ENCODE measurements around the gene LDB3.

LDB3 gene

DNA sequence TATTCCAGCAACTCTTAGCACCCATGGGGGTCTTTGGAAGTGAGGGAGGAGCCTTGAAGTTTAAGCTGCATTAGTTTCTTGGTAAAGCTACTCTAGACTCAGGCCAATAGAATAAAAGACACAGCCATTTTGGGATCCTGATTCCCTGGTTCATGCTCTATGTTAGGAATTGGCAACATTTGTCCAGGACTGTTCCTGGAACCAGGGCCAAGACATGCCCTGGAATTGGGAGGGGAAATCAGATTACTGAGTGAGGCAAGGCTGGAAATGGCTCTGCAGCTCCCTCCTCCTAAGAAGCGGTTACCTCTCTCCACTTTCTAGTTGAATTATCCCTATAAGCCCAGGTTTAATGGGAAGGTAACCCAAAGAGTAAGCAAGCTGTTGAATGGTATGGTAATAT, 73.9 kb downstream of the LDB3 start:
- no peak for DNase-seq

DNA sequence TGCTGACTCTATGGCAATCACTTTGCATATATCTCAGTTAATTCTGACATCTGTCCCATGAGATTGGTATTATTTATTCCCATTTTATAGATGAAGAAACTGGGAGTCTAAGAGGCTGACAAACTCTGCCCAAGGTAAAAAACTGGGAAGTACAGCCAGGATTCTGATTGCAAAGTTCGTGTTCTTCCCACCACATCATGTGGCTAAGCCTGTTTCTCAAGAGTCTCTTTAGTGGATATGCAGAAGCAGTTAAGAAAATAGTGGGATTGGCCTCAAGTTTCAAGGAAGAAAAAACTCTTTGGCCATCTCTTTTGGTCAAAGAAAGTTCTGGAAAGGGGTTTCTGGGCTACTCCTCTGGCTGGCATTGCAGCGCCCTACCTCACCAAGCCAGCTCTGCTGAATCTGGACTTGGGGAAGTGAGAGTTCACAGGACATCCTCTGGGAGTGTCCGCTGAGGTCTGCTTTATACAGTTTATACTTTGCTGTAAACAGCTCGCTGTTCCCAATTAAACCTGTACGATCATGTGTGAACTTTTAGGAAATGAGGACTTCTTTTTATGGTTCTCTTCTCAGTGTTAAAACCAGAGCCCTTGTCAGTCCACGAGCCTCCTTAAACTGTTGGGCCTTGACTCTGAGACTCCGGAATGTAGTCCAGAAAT, 75.9 kb downstream of the LDB3 start:
- no peak for DNase-seq

DNA sequence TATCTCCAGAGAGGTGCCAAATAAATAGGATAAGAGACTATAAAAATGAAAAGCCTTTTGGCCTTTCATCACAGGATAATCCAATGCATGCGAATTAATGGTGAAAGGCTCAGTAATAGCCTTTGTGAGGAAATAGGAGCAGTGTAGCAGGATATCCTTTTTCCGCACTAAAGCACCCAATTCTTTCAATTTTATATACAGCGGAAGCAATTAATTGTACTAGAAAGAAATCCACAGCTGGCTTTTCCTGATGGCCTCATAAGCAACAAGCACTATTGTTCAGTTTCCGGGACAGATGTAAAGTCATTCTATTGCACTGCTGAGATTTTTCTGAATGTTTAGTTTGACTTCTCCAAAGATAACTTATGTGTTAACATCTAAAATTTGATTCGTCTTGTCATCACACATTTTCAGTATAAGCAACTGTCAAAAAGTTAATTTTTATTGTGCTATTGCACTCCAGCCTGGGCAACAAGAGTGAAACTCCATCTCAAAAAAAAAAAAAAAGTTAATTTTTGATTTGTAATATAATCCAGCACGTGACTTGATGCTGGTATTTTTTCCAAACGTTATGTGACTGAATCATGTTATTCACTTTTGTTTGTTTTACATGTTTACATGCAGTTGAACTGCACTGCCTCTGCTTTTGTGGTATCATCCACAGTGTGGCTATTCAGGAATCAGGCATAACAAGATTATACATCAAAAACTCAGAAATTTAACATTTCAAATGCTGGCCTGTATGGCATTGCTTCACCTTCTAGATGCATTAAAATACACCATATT, 79.7 kb downstream of the LDB3 start:
- DNase-seq: no peak

DNA sequence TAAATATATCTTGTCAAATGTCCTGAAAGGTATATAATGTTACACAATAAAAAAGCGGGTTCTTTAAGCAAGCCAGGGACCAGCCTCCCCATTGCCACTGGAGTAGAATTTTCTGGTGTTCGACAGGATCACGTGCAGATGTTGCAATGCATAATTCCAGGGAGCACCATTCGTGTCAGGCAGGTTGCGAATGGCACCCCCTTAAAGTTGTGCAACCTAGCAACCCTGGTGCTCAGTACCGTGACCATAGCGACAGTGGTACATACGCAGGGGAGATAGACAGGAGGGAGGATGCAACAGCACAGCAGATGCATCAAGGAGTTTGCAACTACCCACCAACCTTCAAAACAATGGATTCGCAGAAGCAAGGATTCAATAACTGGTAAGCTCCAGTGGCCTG, 81.5 kb downstream of the LDB3 start:
- no peak for DNase-seq

DNA sequence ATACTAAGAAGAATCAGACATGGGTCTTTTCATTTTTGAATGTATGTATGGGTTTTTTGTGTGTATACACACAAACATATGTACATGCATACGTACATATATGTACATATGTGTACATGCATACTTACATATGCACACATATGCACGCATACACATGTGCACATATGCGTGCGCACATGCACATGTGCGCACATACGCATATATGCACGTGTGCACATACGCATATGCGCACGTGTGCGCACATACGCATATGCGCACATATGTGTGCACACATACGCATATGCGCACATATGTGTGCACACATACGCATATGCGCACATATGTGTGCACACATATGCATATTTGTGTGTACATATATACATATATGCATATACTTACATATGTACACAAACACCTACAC, 83.2 kb downstream of the LDB3 start:
- no peak for DNase-seq

DNA sequence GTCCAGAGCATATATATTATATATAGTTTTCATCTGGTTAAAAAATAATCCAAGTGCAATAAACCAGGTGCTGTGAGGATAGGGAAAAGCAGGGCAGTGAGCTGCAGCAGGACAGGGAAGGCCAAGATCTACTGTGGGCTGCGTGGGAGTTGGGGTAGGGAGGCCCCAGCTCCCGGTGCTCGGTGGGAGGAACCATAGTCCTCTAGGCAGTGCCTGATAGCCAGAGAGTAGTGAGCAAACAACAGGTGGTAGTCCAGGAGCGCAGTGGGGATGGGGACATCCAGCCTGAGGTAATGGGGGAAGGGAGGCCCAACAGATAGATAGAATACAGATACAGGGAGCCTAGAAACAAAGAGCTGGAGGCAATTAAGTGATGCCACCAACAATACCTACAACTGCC, 84.0 kb downstream of the LDB3 start:
- no peak for DNase-seq

DNA sequence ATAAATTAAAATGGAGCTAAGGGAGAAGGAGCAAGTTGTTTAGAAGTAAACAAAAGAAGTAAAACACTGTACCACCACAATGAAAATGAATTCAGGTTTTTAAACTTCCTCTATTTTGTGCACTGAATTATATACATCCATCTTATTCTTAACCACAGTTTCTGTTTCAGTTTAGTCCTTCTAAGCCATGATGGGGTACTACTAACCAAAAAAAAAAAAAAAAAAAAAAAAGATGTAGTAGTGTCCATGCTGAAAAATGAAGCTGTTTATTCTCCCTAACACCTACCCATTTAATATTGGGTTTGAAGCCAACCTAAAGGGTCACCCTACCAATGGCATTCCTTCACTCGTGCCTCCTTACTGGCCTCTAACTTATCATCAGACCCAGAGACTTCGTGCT, 84.7 kb downstream of the LDB3 start:
- no peak for DNase-seq

DNA sequence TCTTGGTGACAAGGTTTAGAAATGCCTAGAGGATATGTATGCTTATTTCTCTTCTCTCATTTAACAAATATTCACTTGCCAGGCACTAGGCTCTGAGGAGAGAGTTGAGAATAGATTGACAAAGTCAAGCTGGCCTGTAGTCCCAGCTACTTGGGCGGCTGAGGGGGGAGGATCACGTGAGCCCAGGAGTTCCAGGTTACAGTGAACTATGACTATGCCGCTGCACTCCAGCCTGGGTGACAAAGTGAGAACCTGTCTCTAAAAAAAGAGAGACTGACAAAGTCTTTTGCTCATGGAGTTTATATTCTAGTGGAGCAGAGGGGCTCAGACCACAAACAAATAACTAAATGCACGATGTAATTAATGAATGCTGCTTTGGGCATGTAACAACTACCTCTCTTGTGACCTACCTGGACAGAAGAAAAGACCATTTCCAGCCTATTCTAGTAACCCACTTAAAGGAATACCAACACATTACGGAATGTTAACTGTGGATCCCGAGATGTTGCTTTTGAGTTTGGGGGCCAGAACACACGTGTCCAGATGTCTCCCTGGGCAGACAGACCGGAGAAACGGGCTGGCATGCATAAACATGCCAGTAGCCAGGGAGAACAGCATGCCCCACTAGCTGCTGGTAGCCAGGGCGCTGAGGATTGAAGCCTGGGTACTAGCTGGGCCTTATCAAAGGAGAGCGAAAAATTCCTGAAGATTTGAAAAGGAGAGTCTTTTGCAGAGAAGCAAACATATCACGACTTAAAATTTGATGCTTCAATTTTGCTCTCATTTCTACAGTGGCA, 85.5 kb downstream of the LDB3 start:
- DNase-seq: no peak

DNA sequence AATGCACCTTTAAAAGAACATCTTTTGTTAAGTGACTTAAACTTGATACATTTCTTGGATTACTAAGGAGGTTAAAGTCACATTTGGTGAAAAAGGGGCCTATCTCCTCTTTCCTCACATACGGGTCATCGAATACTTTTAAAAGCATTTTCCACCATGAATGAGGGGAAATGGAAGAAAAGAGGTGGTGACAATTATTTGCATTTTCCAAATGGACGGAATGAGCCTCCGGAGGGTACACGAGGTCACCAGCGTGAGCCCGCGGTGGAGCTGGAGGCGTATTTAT, 87.1 kb downstream of the LDB3 start:
- DNase-seq: no peak

DNA sequence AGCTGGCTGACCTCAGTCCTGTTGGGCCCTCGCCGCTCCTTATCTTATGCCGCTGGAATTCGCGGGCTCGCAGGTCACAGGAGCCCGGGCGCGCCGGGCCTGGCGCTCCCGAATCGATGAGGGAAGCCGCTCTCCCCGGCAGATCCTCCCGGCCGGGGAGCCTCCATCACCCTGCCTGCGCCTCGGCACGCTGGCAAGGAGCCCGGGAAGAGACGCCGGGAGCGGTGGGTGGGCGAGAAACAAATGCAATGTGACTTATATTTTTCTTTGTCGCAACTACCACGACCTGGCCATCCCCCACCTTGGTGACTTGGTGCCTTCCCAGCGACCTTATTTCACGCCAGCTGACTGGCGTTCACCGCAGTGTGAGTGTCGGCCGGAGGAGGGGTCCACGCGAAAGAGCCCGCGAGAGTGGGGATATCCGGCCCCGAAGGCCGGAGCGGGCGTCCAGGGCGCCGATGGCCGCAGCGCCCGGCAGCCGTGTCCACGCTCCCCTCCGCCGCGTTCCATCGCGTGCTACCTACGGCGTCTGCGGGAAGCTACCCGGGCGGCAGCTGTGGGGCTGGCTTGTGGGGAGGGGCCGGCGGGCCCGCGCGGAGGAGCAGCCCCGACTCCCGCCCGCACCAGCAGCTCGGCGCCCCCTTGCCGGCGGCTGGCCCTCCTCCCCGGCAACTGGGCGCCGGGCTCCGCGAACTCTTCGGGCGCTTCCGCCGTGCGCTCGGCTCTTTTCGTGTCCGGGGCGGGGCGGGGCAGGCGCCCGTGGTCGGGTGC, 87.6 kb downstream of the LDB3 start:
- DNase-seq: peak; percentile 17

DNA sequence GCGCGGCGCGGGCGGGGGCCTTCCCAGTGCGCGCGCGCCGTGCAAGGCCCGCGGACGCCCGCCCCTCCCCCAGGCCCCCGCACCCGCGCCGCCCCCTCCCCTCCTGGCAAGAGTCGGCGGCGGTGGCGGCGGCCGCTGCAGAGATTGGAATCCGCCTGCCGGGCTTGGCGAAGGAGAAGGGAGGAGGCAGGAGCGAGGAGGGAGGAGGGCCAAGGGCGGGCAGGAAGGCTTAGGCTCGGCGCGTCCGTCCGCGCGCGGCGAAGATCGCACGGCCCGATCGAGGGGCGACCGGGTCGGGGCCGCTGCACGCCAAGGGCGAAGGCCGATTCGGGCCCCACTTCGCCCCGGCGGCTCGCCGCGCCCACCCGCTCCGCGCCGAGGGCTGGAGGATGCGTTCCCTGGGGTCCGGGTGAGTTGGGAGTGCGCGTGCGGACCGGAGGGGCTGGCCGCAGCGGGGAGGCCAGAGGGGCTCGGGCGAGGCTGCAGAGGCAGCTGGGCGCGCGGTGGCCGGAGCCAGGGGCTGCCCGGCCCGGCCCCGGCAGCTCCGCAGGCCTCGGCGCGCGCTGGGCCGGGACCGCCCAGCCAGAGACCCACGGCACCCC, 88.3 kb downstream of the LDB3 start, which contains the start of gene BMPR1A:
Gene BMPR1A, plus strand, starts transcription at position 109 of the 602 bp plus-strand sequence. CDS start 119,400 bp downstream, outside the sequence.
- no peak for DNase-seq

DNA sequence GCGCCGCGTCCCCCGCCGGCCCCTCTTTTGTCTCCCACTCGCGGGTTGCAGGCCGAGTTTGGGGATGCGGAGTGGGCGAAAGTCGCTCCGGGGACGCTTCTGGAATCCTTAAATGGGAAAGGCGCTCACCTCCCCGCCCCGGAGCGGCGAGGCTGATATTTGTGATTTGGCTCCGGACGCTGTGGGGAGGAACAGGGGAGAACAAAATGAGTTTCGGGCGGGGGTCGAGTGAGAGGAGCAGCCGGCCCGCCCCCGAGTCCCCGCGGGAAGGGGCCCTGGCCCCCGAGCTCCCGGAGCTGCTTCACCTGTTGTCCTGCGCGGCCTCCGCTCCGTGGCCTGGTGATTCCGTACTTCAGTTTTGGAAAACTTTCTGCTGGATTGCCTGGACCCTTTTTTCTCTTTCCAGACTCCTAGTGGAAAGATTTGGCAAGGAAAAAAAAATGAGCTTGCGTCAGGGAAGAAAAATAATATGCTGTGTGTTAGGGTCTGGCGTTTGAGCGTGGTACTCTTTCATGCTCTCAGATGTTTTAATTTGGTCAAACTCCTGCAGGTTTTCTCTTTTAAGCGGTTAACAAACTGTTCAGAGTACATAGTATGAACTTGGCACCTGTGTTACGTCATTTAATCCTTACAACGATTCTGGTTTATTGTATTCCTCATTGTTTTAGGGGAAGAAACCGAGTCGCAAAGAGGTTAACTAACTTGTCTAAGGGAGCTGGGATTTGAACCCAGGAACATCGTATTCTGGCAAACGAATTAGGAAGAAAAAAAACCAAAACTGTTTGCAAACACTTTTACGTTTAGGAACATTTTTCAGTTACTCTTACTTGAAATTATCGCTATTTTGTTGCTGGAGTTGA, 89.0 kb downstream of the LDB3 start:
- DNase-seq: no peak

DNA sequence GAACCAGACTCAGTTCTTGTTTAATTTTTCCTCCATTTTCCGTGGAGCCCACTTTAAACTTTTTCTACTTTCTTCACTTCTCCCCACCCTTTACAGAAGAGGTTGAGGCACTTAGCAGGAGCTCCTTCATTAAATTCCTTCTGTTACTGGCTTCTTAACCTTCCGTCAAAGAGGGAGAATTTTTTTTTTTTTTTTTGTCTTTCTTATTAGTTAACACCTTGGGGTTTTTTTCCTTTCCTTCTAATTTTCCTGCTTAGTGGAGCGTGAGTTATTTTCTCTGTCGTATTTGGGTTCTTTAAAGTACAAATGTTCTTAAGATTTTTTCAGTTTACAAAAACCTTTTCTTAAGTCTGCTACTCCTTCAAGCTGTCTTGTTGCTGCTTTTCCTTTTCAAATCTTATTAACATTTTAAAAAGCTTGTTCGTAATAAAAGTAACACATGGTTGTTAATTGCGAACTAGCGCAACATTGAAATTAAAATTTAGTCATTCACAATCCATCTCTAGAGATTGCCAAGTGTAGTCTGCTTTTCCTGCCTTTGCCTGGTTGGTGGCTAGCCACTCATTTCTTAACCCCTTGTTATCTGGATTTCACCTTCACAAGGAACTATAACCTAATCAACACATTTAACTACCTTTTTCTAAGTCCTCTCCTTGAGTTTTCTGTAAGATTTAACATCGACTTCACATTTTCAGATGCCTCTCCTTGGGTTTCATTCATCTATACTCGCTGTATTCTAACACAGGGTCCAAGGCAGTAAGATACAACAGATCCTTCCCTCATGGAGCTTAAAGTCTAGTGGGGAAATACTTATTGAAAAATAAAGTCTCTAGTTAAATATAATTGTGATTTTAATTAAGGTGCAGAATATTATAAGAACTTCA, 90.1 kb downstream of the LDB3 start:
- no peak for DNase-seq

DNA sequence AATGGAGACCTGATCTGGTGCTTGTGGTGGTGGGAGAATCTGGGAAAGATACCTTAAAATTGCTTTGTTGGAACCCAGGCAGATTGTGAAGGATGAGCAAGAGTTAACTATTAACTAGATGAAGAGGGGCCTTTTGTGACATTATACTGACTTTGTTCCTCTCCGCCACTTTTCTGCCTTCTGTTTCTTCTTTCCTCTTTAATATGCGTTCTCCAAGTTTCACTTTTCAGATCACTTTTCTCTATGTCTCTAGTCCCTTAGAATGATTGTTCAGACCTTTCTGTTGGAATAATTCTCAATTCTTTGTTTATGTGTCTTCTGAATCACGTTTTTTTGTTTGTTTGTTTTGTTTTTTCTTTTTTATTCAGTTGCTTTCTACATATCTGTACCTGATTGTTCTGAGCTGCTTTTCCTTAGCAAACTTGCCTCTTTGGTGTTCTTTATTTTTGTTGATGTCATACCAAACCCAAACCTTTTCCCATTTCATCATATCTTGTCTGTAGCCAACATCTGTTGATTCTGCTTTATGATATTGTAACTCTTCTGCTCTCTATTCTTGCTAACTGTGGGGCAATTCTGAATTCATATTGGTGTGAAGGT, 90.9 kb downstream of the LDB3 start:
- DNase-seq: no peak

DNA sequence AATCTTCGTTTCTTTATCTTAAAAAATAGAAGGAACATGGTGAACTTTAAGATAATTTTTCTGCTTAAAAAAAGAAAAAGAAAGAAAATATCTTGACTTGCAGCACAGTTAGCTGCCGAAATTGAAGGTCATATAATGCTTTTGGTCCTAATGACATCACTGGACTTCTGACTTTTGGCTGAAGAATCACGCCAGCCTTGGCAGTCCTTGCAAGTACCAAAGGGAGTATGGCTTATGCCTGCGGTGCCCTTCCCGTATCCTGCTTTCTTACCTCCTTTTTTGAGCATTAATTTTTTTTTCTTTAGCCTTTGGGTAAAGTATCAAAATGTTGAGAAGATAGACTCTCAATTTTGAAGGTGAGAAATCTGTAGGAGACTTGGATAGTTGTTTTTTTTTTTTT, 95.1 kb downstream of the LDB3 start:
- no peak for DNase-seq

DNA sequence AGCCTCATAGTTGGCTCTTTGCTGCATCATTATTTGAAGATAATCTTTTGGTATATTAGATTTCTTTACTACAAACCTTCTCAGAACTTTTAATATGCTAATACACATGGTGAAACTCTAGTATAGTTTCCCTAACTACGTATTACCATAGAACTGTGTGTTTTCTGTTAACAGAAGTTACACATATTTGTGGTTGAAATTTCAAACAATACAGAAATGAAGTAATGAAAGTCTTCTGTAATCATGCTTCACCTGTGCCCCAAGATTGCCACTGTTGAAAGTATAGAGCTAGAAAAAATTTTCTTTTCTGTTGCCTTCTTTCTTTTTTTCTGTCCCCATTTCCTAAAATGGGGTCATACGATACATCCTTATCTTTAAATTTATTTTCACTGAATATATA, 97.2 kb downstream of the LDB3 start:
- no peak for DNase-seq

DNA sequence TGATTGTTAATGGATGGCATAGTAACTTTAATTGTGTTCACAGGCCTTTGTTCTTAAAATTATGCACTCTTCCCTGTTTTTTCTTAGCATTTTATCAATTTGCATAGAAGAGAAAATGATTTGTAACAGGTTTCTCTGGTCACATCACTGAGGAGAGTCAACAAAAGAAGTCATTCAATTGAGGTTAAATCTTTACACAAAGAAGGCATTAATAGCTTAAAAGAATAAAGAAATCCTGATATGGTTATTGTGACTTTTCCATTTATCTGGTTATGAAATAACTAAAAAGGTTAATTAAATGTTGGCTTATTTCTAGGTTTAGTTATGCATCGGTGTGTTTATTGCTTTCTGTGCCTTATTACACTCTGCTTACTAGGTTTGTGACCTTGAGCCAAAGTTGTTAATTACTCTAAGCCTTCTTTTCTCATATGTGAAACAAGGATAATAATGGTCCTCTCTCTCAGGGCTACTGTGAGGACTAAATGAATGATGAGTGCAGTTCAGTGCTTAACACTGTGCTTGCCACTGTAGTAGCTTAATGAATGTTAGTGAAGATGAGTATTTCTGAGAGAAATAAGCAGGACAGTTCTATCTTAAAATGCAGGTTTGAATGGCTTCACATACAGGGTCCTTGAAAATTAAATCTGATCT, 100.2 kb downstream of the LDB3 start:
- no peak for DNase-seq

DNA sequence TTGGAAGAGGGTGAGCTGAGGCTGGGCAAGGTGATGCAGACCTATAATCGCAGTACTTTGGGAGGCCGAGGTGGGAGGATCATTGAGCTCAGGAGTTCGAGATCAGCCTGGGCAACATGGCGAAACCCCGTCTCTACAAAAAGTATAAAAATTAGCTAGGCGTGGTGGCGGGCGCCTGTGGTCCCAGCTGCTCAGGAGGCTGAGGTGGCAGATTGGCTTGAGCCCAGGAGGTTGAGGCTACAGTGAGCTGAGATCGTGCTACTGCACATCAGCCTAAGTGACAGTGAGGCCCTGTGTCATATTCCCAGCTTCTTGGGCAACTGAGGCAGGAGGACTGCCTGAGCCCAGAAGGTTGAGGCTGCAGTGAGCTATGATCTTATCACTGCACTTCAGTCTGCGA, 101.7 kb downstream of the LDB3 start:
- DNase-seq: no peak

DNA sequence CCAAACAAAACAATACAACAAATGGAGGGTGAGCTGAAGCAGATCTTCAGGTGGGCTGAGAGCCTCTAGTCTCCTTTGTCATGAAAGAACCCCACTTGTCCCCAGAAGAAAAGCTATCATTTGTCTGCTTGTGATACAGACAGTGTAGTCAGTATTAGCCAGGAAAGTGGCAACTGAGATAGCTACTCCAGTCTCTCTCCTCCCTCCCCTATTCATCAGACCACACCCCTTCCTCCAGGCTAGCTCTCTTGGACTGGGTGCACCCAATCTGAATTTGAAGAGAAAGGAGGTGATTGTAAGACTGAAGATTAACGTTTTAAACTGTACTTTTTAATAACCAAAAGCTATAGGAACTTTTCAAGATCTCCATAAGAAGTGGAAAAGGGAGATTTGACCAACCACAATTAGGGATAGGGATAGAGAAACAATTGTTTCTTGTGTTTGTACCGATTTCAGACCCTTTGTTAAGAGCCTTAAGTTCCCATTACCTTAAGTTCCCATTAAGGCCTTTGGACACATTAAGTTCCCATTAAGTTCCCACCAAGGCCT, 102.2 kb downstream of the LDB3 start:
- no peak for DNase-seq

DNA sequence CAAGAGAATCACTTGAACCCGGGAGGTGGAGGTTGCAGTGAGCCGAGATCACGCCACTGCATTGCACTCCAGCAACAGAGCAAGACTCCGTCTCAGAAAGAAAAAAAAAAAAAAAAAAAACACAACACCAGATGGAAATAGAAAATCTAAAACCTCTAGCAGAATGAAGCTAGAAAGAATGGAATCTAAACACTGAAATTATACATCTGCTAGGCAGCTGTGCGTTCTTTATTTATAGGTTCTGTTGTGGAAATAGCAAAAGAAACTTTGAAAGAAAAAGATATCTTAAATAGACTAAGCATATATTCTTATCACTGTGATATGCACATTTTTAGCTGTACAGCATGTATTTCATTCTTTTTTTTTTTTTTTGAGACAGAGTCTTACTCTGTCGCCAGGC, 105.2 kb downstream of the LDB3 start:
- DNase-seq: no peak
